GM12873 (cell line): ENCODE data around the gene HHATL.

ENCODE experiments used
- TF ChIP-seq, protein P1 (sequence below): IDR thresholded peaks from 2 replicates; pipeline ENCODE4 v1.5.1; 2012; ENCODE audit warnings: low read depth, mild to moderate bottlenecking, moderate library complexity, low read length, control low read depth; ENCODE audit not compliant: insufficient read depth; ENCODE audit errors: missing control alignments

Gene HHATL

DNA sequence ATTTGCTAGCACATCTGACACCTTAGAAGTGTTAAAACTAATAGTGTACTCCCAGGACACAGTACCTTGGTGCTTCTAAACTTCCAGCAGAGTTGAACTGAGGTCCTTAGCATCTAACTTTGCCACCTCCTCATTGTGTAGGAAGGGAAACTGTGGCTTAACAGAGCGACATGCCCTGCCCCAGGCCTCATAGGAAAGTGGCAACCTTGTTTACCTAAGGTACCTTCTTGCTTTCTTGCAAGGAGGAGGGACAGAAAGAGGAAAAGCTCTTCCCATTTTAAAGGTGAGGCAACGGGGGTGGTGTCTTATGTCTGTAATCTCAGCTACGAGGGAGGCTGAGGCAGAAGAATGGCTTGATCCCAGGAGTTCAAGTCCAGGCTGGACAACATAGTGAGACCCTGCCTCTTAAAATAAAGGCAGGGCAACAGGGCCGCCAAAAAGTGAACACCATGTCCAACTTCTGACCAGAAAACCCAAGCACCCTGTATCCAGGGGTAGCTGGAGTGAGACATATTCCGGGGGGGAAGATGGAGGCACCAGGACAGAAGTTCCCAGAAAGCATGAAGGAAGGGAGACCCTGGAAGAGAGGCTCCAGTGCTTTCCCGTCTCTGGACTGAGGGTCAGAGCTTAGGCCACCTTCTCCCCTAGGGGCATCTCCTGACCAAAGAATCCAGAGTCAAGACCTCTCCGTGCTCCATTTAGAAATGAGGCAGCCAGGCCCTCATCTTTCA, 17.8 kb downstream of the HHATL start:
- TF ChIP-seq, protein P1, sequence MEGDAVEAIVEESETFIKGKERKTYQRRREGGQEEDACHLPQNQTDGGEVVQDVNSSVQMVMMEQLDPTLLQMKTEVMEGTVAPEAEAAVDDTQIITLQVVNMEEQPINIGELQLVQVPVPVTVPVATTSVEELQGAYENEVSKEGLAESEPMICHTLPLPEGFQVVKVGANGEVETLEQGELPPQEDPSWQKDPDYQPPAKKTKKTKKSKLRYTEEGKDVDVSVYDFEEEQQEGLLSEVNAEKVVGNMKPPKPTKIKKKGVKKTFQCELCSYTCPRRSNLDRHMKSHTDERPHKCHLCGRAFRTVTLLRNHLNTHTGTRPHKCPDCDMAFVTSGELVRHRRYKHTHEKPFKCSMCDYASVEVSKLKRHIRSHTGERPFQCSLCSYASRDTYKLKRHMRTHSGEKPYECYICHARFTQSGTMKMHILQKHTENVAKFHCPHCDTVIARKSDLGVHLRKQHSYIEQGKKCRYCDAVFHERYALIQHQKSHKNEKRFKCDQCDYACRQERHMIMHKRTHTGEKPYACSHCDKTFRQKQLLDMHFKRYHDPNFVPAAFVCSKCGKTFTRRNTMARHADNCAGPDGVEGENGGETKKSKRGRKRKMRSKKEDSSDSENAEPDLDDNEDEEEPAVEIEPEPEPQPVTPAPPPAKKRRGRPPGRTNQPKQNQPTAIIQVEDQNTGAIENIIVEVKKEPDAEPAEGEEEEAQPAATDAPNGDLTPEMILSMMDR, result no peak

DNA sequence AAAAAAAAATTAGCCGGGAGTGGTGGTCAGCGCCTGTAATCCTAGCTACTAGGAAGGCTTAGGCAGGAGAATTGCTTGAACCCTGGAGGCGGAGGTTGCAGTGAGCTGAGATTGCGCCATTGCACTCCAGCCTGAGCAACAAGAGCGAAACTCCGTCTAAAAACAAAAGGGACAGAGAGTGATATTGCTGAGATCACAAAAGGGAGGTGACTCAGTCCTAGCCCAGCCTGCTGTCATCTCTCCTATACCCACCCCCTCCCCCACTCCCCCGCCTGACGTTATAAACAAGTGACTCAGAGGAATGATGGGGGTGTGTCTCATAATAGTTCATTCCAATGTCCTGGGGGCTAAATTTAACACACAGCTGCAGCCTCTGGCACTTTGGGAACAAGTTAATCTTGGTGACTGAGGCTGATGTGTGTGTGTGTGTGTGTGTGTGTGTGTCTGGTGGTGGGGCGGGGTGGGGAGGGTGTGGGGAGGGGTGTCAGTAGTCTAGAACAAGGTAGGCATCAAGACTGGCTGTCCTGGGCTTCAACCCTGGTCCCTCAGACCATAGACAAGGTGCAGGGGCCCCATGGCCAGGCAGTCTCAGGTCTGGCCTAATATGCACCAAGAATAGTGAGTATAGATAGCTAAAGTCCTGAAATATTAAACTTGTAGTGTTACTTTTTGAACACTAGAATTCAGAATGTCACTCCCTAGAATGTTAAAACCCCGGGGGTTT, 18.6 kb downstream of the HHATL start:
- TF ChIP-seq, protein P1, result no peak

DNA sequence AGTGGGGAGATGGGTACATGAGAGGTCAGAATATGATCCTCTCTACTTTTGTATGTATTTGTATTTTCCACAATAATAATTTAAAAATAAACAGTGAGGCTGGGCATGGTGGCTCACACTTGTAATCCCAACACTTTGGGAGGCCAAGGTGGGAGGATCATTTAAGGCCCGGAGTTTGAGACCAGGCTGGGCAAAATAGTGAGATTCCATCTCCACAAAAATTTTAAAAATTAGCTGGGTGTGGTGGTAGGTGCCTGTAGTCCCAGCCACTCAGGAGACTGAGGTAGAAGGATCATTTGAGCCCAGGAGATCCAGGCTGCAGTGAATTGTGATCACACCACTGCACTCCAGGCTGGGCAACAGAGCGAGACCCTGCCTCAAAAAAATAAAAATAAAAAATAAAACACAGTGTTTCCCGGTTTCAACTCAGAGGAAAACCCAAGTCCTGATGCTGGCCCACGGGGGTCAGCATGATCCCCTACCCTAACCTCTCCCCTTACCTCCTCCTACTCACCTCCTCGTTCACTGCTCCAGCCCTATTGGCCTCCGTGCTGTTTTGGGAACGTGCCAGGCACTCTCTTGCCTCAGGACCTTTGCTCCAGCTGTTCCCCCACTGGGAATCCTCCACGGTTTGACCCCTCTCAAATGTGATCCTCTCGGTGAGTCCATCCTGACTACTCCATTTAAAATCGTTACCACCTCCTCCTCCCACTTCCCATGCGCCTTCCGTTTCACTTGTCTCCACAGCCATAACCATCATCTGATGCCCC, 20.1 kb downstream of the HHATL start:
- TF ChIP-seq, protein P1, result no peak

DNA sequence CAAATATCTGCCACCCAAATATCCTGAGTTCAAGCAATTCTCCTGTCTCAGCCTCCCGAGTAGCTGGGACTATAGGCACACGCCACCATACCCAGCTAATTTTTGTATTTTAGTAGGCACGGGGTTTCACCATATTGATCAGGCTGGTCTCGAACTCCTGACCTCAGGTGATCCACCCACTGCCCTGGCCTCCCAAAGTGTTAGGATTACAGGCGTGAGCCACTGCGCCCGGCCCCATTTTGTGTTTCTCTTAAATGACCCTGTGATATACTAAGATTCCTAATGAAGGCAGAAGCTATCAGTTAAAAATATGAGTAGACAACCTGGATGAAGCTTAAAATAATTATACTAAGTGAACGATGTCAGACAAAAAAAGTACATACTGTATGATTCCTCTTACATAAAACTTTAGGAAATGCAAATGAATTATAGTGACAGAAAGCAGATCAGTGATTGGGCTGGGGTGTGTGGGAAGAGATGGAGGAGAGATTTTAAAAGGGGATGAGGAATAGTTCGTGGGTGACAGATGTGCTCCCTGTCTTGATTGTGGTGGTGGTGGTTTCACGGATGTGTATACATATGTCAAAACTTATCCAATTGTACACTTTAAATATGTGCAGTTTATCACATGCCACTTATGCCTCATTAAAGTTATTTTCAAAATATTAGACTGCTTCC, 21.1 kb downstream of the HHATL start:
- TF ChIP-seq, protein P1, result no peak

DNA sequence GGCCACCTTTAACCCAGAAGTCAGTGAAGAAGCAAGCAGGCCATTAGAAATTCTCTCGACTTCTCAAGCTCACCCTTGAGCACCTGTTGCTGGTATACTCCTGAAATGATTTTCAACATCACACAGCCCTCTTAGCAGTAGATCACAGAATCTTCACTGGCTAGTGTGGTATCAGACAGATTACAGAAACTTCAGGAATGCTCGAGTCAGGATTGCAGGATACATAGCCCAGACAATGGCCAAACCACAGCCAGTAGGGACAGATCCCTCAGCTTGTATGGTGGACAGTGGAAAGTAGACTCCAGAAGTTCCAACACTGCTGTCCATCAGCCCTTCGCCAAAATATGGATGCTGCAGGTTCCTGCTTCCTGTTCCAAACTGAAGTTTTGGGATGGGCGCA, 21.8 kb downstream of the HHATL start:
- TF ChIP-seq, protein P1, result no peak

DNA sequence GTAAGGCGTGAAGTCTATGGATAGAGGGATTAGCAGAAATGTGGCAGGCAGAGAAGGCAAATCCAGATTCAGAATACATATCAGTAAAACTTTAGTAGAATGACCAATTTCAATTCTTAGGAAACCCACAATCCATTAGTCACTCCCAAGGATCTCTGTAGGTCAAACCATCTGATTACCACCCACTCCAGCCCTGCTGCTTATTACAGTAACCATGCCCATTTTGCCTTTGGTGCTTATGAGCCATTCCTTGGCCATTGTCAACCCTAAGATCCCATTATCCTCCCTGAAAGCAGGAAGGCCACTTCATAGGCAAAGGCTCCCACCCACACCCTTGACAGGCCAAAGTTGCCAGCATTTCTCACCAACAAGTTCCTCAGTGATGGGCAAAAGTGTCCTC, 22.3 kb downstream of the HHATL start:
- TF ChIP-seq, protein P1, result no peak

DNA sequence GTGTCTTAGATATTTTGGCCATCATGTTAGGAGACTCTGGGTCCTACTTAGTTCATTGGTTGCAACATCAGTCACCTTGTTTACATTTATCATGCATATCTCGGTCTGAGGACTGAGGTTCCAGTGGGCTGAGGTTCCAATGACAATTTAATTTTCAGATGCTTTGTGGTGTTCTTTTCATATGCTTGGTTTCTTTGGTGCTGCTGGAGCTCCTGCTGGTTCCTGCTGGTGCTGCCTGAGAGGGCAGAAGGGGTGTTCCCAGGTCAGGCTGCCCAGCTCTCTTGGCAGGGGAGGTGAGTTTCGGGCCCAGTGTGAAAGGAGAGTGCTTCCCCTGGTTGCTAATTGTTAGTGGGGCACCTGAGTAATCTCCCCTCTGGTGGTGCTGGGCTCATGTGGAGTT, 24.2 kb downstream of the HHATL start:
- TF ChIP-seq, protein P1, result no peak
